Testis (tissue), 2 donors: ENCODE results near the gene MAGOHB.

ENCODE experiments used
- POLR2A ChIP-seq: fragments of 450-650 bp; IDR thresholded peaks from one replicate; pipeline ENCODE4 v1.6.1; 2017; ENCODE audit warnings: antibody characterized with exemption, mild to moderate bottlenecking, moderate library complexity
- TF ChIP-seq, protein P1 (sequence below), 3 experiments: fragments of 450-650 bp in 2 of 3; fragments of 200-600 bp in 1 of 3; sonication (generic) in 1 of 3; IDR thresholded peaks; one replicate each; pipeline ENCODE4 v1.5.1; 2016 to 2019; ENCODE audit warnings: antibody characterized with exemption in 3 of 3, mild to moderate bottlenecking in 2 of 3, moderate library complexity in 1 of 3

DNA sequence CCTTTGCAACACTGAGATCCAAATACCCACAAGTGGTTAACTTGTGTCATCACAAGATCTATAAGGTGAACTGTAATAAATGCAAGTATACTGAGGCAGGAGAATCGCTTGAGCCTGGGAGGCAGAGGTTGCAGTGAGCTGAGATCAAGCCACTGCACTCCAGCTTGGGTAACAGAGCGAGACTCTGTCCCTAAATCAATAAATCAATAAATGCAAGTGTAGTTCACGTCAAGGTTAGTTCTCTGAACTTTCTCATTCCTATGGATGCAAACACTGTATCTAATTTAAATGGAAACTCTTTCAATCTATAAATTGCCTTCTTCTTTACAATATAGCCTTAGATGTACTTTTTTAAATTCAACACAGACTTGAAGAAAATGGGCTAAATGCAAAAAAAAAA is 3.2 kb downstream of the MAGOHB start:
- TF ChIP-seq POLR2A: no peak
- TF ChIP-seq, protein P1, sequence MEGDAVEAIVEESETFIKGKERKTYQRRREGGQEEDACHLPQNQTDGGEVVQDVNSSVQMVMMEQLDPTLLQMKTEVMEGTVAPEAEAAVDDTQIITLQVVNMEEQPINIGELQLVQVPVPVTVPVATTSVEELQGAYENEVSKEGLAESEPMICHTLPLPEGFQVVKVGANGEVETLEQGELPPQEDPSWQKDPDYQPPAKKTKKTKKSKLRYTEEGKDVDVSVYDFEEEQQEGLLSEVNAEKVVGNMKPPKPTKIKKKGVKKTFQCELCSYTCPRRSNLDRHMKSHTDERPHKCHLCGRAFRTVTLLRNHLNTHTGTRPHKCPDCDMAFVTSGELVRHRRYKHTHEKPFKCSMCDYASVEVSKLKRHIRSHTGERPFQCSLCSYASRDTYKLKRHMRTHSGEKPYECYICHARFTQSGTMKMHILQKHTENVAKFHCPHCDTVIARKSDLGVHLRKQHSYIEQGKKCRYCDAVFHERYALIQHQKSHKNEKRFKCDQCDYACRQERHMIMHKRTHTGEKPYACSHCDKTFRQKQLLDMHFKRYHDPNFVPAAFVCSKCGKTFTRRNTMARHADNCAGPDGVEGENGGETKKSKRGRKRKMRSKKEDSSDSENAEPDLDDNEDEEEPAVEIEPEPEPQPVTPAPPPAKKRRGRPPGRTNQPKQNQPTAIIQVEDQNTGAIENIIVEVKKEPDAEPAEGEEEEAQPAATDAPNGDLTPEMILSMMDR (IDR thresholded peaks at IDR 0.05): no peak
